ENCODE measurements around the gene MRPL37. TPM values are rescaled to one million over a fixed set of nuclear protein-coding genes. Genes with fewer than 3 reads are reported as not detected.

The MRPL37 gene
- total RNA-seq, 2 donors from 2014 or later: 43.2 to 55.0 TPM

DNA sequence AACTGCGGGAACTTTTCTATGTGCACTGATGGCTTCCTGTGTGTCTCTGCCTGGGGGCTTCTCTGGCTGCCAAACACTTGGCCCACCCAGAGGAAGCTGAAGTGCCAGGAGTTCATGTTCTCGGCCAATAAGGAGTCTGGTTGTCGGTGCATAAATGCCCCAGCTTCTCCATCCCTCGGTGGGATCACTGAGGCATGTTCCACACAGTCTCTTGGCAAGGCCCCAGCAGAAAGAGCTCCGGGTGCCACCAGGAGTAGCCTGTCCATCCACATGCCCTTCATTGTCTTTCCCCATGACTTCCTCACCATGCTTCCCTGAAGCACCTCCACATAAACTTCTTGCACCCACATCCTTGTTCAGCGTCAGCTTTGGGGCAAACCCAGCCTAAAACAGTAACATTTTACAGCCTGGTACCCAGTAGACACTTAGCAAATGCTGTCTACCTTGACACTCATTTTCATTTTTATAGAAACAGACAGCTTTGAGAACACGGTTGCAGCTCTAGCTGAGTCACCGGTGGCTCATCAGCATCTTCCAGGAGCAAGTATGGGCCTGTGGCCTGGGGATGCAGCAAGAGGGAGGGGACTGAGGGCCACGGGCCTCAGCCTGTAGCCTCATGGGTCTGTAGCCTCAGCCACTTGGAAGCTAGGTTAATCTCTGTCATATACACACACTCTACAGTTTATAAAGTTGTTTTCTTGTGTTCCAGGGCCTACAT, 32.4 kb upstream of the MRPL37 start:
- Histone ChIP-seq H3K27me3 (replicated peaks; ENCODE audit: insufficient read depth) (no peaks in the 10 kb centered on the region), H3K9me3 (no peaks in the 10 kb centered on the region), H3K4me3 (no peak overlapping the region), H3K27ac (no peak overlapping the region), H3K4me1 (ENCODE audit: control insufficient read depth in 1 of 2, low read depth in 2 of 2) (no peaks in the 10 kb centered on the region), H3K36me3 (no peaks in the 10 kb centered on the region)
- no peak for DNase-seq (ENCODE audit: low spot score)
- TF ChIP-seq, protein P1, sequence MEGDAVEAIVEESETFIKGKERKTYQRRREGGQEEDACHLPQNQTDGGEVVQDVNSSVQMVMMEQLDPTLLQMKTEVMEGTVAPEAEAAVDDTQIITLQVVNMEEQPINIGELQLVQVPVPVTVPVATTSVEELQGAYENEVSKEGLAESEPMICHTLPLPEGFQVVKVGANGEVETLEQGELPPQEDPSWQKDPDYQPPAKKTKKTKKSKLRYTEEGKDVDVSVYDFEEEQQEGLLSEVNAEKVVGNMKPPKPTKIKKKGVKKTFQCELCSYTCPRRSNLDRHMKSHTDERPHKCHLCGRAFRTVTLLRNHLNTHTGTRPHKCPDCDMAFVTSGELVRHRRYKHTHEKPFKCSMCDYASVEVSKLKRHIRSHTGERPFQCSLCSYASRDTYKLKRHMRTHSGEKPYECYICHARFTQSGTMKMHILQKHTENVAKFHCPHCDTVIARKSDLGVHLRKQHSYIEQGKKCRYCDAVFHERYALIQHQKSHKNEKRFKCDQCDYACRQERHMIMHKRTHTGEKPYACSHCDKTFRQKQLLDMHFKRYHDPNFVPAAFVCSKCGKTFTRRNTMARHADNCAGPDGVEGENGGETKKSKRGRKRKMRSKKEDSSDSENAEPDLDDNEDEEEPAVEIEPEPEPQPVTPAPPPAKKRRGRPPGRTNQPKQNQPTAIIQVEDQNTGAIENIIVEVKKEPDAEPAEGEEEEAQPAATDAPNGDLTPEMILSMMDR (IDR thresholded peaks at IDR 0.05): no peak
- no peak for ATAC-seq (ENCODE audit: insufficient number of reproducible peaks, low FRiP score, low read depth)

DNA sequence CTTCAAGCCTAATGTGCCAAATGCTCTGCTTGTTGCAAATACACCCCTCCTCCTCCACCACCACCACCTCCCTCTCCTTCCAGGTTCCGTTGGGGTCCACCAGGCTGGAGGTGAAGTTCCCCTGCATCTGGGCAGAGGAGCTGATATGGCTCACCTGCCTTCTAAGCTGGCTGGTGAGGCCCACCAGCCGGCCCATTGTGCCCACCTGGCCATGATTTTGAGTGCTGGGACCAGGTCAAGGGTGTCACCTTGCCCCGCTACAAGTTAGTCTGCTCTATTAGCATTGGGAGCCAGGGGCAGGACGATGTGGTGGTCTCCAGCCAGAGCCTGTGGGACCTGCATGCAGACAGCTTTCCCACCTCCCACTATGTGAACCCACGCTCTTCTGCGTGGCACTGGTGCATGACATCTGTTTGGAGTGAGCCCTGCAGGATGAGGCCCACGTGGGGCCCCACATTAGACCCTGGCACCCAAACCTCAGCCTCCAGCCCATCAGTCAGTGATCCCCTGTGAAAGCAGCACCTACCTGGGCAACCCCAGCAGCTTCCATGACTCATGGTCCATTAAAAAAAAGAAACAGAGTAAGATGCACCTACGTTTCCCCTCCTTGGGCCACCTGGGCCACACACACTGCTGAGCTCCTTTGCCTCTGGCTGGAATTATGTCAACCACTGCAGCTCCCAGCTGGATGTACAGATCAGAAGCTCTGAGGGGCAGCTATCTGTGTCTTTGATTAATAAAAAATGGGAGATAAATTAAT, 31.6 kb upstream of the MRPL37 start:
- Histone ChIP-seq H3K9me3 (no peaks in the 10 kb centered on the region), H3K36me3 (no peaks in the 10 kb centered on the region), H3K27me3 (replicated peaks; ENCODE audit: insufficient read depth) (no peaks in the 10 kb centered on the region), H3K4me3 (no peak overlapping the region), H3K4me1 (ENCODE audit: control insufficient read depth in 1 of 2, low read depth in 2 of 2) (no peaks in the 10 kb centered on the region), H3K27ac (no peak overlapping the region)
- TF ChIP-seq, protein P1 (IDR thresholded peaks at IDR 0.05): no peak
- ATAC-seq (ENCODE audit: insufficient number of reproducible peaks, low FRiP score, low read depth): no peak
- no peak for DNase-seq (ENCODE audit: low spot score)

DNA sequence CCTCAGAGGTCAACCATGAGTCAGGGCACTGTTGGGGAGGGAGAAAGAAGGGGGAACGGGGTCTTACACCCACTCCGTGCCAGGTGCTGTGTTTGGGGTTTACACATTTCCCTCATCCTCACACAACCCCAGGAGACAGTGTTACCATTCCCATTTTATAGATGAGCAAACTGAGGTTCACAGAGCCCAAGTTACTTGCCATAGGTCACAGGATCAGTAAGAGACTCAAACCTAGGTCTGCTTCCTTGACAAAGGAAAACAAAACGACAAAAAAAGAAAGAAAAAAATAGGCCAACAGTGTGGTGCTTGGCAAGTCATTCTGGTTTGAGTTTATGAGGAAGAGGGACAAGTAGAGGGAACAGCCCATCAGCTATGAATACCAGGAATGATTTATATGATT, 30.9 kb upstream of the MRPL37 start:
- no peak for ATAC-seq (ENCODE audit: insufficient number of reproducible peaks, low FRiP score, low read depth)
- peaks cover 2% of the 10 kb centered on the region for H3K36me3 ChIP-seq
- no peaks in the 10 kb centered on the region for H3K4me1 ChIP-seq (ENCODE audit: control insufficient read depth in 1 of 2, low read depth in 2 of 2)
- no peaks in the 10 kb centered on the region for H3K9me3 ChIP-seq
- H3K27ac ChIP-seq: no peak overlapping the region
- DNase-seq (ENCODE audit: low spot score): no peak
- TF ChIP-seq, protein P1 (IDR thresholded peaks at IDR 0.05): no peak
- no peak overlapping the region for H3K4me3 ChIP-seq
- H3K27me3 ChIP-seq (replicated peaks; ENCODE audit: insufficient read depth): no peaks in the 10 kb centered on the region

DNA sequence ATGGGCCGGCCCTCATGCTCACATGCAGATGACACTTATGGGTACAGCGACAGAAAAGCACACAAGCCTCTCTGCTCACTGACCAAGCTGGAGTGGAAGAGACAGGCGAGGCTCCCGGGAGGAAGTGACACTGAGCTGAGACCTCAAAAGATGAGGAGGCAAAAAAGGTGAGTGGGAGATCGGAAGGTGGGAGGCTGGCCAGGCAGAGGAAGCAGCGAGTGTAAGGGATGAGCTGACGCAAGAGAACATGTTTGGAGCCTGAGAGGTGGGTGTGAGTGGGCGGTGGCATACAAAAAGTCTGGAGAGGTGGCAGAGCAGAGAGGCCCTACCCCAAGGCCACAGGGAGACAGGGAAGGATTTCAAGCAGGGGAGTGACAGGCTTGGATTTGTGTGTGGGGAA, 29.0 kb upstream of the MRPL37 start:
- Histone ChIP-seq H3K4me3 (no peak overlapping the region), H3K9me3 (no peaks in the 10 kb centered on the region), H3K36me3 (peaks cover 5% of the 10 kb centered on the region), H3K27ac (no peak overlapping the region), H3K27me3 (replicated peaks; ENCODE audit: insufficient read depth) (no peaks in the 10 kb centered on the region), H3K4me1 (ENCODE audit: control insufficient read depth in 1 of 2, low read depth in 2 of 2) (no peaks in the 10 kb centered on the region)
- TF ChIP-seq, protein P1 (IDR thresholded peaks at IDR 0.05): no peak
- no peak for DNase-seq (ENCODE audit: low spot score)
- no peak for ATAC-seq (ENCODE audit: insufficient number of reproducible peaks, low FRiP score, low read depth)

DNA sequence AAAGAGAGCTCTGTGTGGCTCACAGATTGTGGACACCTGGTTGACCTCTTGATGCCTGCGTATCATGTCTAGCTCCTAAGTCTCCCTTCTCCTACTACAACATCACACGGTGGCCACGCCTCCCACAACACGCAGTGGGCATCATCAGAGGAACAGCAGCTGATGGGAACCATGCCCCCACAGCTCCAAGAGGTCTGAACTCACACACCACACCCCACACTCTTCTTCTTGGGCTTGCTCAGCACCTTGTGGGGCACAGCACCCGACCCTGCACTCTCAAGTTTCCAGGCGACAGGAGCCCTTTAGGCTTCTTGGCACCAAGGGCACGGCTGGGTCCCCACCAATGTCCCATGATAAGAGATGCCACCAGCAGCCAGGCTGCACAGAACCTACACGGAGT, 28.4 kb upstream of the MRPL37 start:
- H3K27me3 ChIP-seq (replicated peaks; ENCODE audit: insufficient read depth): no peaks in the 10 kb centered on the region
- H3K4me1 ChIP-seq (ENCODE audit: control insufficient read depth in 1 of 2, low read depth in 2 of 2): no peaks in the 10 kb centered on the region
- H3K27ac ChIP-seq: no peak overlapping the region
- no peak for DNase-seq (ENCODE audit: low spot score)
- H3K9me3 ChIP-seq: no peaks in the 10 kb centered on the region
- no peak overlapping the region for H3K4me3 ChIP-seq
- no peak for ATAC-seq (ENCODE audit: insufficient number of reproducible peaks, low FRiP score, low read depth)
- H3K36me3 ChIP-seq: peaks cover 5% of the 10 kb centered on the region
- TF ChIP-seq, protein P1 (IDR thresholded peaks at IDR 0.05): no peak
